H9 (cell line): Measurements from ENCODE around the gene SFMBT1. TPM values are rescaled to one million over a fixed set of nuclear protein-coding genes. Genes with fewer than 3 reads are reported as not detected.

Experiments
- DNase-seq: peaks from one replicate; pipeline ENCODE4 v3.0.0-alpha.2; 2017
- H2AFZ ChIP-seq: one replicate; pipeline ENCODE4 v1.6.1; 2013; ENCODE audit warnings: mild to moderate bottlenecking, low read length, control low read depth, moderate library complexity
- H2AK5ac ChIP-seq: 2 replicates; pipeline ENCODE4 v1.6.1; 2013; ENCODE audit warnings: low read length, control low read depth, mixed read lengths; ENCODE audit not compliant: insufficient read length
- H2BK120ac ChIP-seq: one replicate; pipeline ENCODE4 v1.6.1; 2013; ENCODE audit warnings: low read depth, mild to moderate bottlenecking, low read length, control low read depth, inconsistent platforms; ENCODE audit not compliant: poor library complexity, severe bottlenecking
- H2BK12ac ChIP-seq: 2 replicates; pipeline ENCODE4 v1.6.1; 2013; ENCODE audit warnings: low read length, control low read depth, mixed read lengths, low read depth; ENCODE audit not compliant: insufficient read length
- H2BK15ac ChIP-seq: 2 replicates; pipeline ENCODE4 v1.6.1; 2013; ENCODE audit warnings: low read depth, low read length, control low read depth
- H2BK20ac ChIP-seq: one replicate; pipeline ENCODE4 v1.6.1; 2013; ENCODE audit warnings: low read depth, mild to moderate bottlenecking, low read length, control low read depth, inconsistent platforms; ENCODE audit not compliant: poor library complexity, severe bottlenecking
- H2BK5ac ChIP-seq: 2 replicates; pipeline ENCODE4 v1.6.1; 2013; ENCODE audit warnings: low read length, control low read depth, mixed read lengths; ENCODE audit not compliant: insufficient read length
- H3K14ac ChIP-seq: 2 replicates; pipeline ENCODE4 v1.6.1; 2013; ENCODE audit warnings: low read length, control low read depth; ENCODE audit not compliant: insufficient read depth
- H3K18ac ChIP-seq: 2 replicates; pipeline ENCODE4 v1.6.1; 2013; ENCODE audit warnings: low read depth, mild to moderate bottlenecking, mixed read lengths, low read length, control low read depth; ENCODE audit not compliant: insufficient read length
- H3K23ac ChIP-seq: 2 replicates; pipeline ENCODE4 v1.6.1; 2013; ENCODE audit warnings: low read length, control low read depth, mixed read lengths, low read depth; ENCODE audit not compliant: insufficient read length
- H3K23me2 ChIP-seq: 2 replicates; pipeline ENCODE4 v1.6.1; 2013; ENCODE audit warnings: low read depth, mild to moderate bottlenecking, mixed read lengths, low read length, control low read depth; ENCODE audit not compliant: insufficient read length, poor library complexity, severe bottlenecking
- H3K27ac ChIP-seq: 2 replicates; pipeline ENCODE4 v1.5.1; 2013; ENCODE audit warnings: low read length, control low read depth, mixed read lengths, low read depth; ENCODE audit not compliant: insufficient read length
- H3K27me3 ChIP-seq: 2 replicates; pipeline ENCODE4 v1.6.1; 2013; ENCODE audit warnings: low read length, control low read depth, inconsistent platforms; ENCODE audit not compliant: insufficient read depth
- H3K4ac ChIP-seq: 2 replicates; pipeline ENCODE4 v1.6.1; 2013; ENCODE audit warnings: low read depth, mild to moderate bottlenecking, control low read depth, inconsistent platforms, low read length, moderate library complexity
- H3K4me1 ChIP-seq: 2 replicates; pipeline ENCODE4 v1.6.1; 2013; ENCODE audit warnings: low read length, control low read depth, inconsistent platforms; ENCODE audit not compliant: insufficient read depth
- H3K4me2 ChIP-seq: 2 replicates; pipeline ENCODE4 v1.6.1; 2013; ENCODE audit warnings: low read length, control low read depth, mixed read lengths; ENCODE audit not compliant: insufficient read length, insufficient read depth
- H3K56ac ChIP-seq: 2 replicates; pipeline ENCODE4 v1.6.1; 2013; ENCODE audit warnings: low read depth, mild to moderate bottlenecking, mixed read lengths, low read length, control low read depth; ENCODE audit not compliant: insufficient read length
- H3K79me1 ChIP-seq: 2 replicates; pipeline ENCODE4 v1.6.1; 2013; ENCODE audit warnings: low read depth, mild to moderate bottlenecking, moderate library complexity, low read length, control low read depth, inconsistent platforms; ENCODE audit not compliant: insufficient read depth, poor library complexity, severe bottlenecking
- H3K79me2 ChIP-seq: 2 replicates; pipeline ENCODE4 v1.6.1; 2013; ENCODE audit warnings: low read length, control low read depth, inconsistent platforms; ENCODE audit not compliant: insufficient read depth
- H3K9ac ChIP-seq: 2 replicates; pipeline ENCODE4 v1.6.1; 2013; ENCODE audit warnings: low read length, control low read depth, mixed read lengths; ENCODE audit not compliant: insufficient read length; ENCODE audit errors: extremely low read depth
- H3K9me3 ChIP-seq: one replicate; pipeline ENCODE4 v1.6.1; 2013; ENCODE audit warnings: low read depth, low read length, inconsistent platforms; ENCODE audit not compliant: control insufficient read depth
- H3T11ph ChIP-seq: one replicate; pipeline ENCODE4 v1.6.1; 2013; ENCODE audit warnings: mild to moderate bottlenecking, low read length, control low read depth, inconsistent platforms
- H4K20me1 ChIP-seq: one replicate; pipeline ENCODE4 v1.6.1; 2013; ENCODE audit not compliant: control insufficient read depth, insufficient read length, insufficient read depth
- H4K5ac ChIP-seq: 2 replicates; pipeline ENCODE4 v1.6.1; 2013; ENCODE audit warnings: low read depth, mild to moderate bottlenecking, mixed read lengths, low read length, control low read depth; ENCODE audit not compliant: insufficient read length
- H4K8ac ChIP-seq: replicated peaks from 2 replicates; pipeline ENCODE4 v1.6.1; 2013; ENCODE audit warnings: low read length, control low read depth, mixed read lengths, low read depth; ENCODE audit not compliant: insufficient read length
- H4K91ac ChIP-seq: 2 replicates; pipeline ENCODE4 v1.6.1; 2013; ENCODE audit warnings: low read depth, mild to moderate bottlenecking, moderate library complexity, mixed read lengths, low read length, control low read depth; ENCODE audit not compliant: insufficient read length
- H3K27ac Mint-ChIP-seq, 3 experiments: 2 replicates in 2 of 3; 3 replicates in 1 of 3; pipeline ENCODE4 v1.8.0; 2020 to 2021; ENCODE audit warnings: mixed read lengths in 3 of 3, mild to moderate bottlenecking in 1 of 3, moderate library complexity in 1 of 3
- H3K27me3 Mint-ChIP-seq: 2 replicates; pipeline ENCODE4 v1.8.0; 2021; ENCODE audit warnings: low read depth, mild to moderate bottlenecking, moderate library complexity, mixed read lengths
- H3K36me3 Mint-ChIP-seq, 3 experiments: 2 replicates in 2 of 3; 3 replicates in 1 of 3; pipeline ENCODE4 v1.8.0; 2020 to 2021; ENCODE audit warnings: low read depth in 3 of 3, mixed read lengths in 3 of 3; ENCODE audit not compliant: insufficient read depth in 1 of 3
- H3K4me1 Mint-ChIP-seq, 2 experiments: 2 replicates each; pipeline ENCODE4 v1.8.0; 2020; ENCODE audit warnings: mixed read lengths in 2 of 2
- H3K4me3 Mint-ChIP-seq, 2 experiments: 2 replicates in 1 of 2; 3 replicates in 1 of 2; pipeline ENCODE4 v1.8.0; 2020 to 2021; ENCODE audit warnings: mild to moderate bottlenecking in 2 of 2, mixed read lengths in 2 of 2, moderate library complexity in 1 of 2
- H3K9me3 Mint-ChIP-seq, 2 experiments: 2 replicates in 1 of 2; 3 replicates in 1 of 2; pipeline ENCODE4 v1.8.0; 2020; ENCODE audit warnings: mild to moderate bottlenecking in 2 of 2, mixed read lengths in 2 of 2, moderate library complexity in 1 of 2
- CTCF ChIP-seq: fragments of 200-600 bp; sonication (generic); conservative IDR thresholded peaks from 3 replicates; pipeline ENCODE4 v1.8.0; 2021; ENCODE audit warnings: antibody characterized with exemption, mild to moderate bottlenecking
- WGBS: extraction: QIAGEN DNeasy Blood & Tissue Kit; methylation state at CpG from one replicate; pipeline ENCODE4 v1.1.7; 2013; ENCODE audit warnings: missing lambda C conversion rate, low lambda C conversion rate, mixed read lengths; ENCODE audit not compliant: insufficient read length; ENCODE audit errors: extremely low coverage; 5-methylcytosine and 5-hydroxymethylcytosine counted together
- total RNA-seq: library from RNA; stranded (reverse); gene quantifications from 2 replicates; pipeline ENCODE4 v1.2.1, GENCODE V29; 2021

Gene SFMBT1
- total RNA-seq, 1 experiment from 2014 or later: 15.3 TPM

- H3K79me2 ChIP-seq: no peaks in the 10 kb centered on the region
- Mint-ChIP-seq H3K36me3 (peaks cover 13 to 18% (median 13%) of the 10 kb centered on the region in 3 experiments; a peak in 5 of 7 replicates), H3K4me1 (no peaks in the 10 kb centered on the region; a peak in 1 of 4 replicates), H3K27me3 (no peaks in the 10 kb centered on the region), H3K9me3 (no peaks in the 10 kb centered on the region), H3K27ac (peak overlapping the region in 1 of 3 experiments; percentile 42; a peak in 3 of 7 replicates), H3K4me3 (no peak overlapping the region)
- H4K91ac ChIP-seq: no peak overlapping the region
- no peak overlapping the region for H2BK12ac ChIP-seq
- no peaks in the 10 kb centered on the region for H3K4me1 ChIP-seq
- no peak overlapping the region for H2AK5ac ChIP-seq
- no peak overlapping the region for H3K4ac ChIP-seq
- no peak overlapping the region for H2BK20ac ChIP-seq
- no peak overlapping the region for H2AFZ ChIP-seq
- H3K56ac ChIP-seq: no peak overlapping the region
- no peak overlapping the region for H3K18ac ChIP-seq
- no peak overlapping the region for H2BK5ac ChIP-seq
- no peak overlapping the region for H3K23ac ChIP-seq
- no peak overlapping the region for H3K27ac ChIP-seq
- H3K79me1 ChIP-seq: no peaks in the 10 kb centered on the region
- no peak overlapping the region for H2BK120ac ChIP-seq
- H4K5ac ChIP-seq: no peak overlapping the region
- H3T11ph ChIP-seq: no peak overlapping the region
- no peaks in the 10 kb centered on the region for H3K9me3 ChIP-seq
- WGBS: no CpG with 5 or more reads among the region's 4 CpGs
- DNase-seq: no peak
- TF ChIP-seq CTCF: no peak
- no peak overlapping the region for H3K4me2 ChIP-seq
- H4K20me1 ChIP-seq: no peaks in the 10 kb centered on the region
- H3K23me2 ChIP-seq: no peaks in the 10 kb centered on the region
- no peak overlapping the region for H4K8ac ChIP-seq
- no peak overlapping the region for H2BK15ac ChIP-seq
- H3K14ac ChIP-seq: no peak overlapping the region
- no peak overlapping the region for H3K9ac ChIP-seq
- H3K27me3 ChIP-seq: no peaks in the 10 kb centered on the region
Observed at GRCh38 chr3:52881871-52882270, 164.0 kb downstream of the SFMBT1 start.
